K562 (cell line): ENCODE data around the gene GOLIM4. TPM values are rescaled to one million over a fixed set of nuclear protein-coding genes. Genes with fewer than 3 reads are reported as not detected.

ENCODE experiments used
- ADNP ChIP-seq: fragments of 200-800 bp; sonication (Bioruptor generic); IDR thresholded peaks from 2 replicates; pipeline ENCODE4 v1.6.1; 2016; ENCODE audit warnings: missing genetic modification characterization, missing compliant biosample characterization
- CREM ChIP-seq: IDR thresholded peaks from 2 replicates; pipeline ENCODE4 v1.6.1; 2014; ENCODE audit warnings: antibody characterized with exemption, low read depth
- CTBP1 ChIP-seq: fragments of 450-650 bp; IDR thresholded peaks from 2 replicates; pipeline ENCODE4 v1.6.1; 2016; ENCODE audit warnings: borderline replicate concordance
- DPF2 ChIP-seq: fragments of 450-650 bp; IDR thresholded peaks from 2 replicates; pipeline ENCODE4 v1.6.1; 2016
- EP300 ChIP-seq: IDR thresholded peaks from 2 replicates; pipeline ENCODE4 v1.6.1; 2012; ENCODE audit warnings: low read length, improper control_type of control experiment
- GATAD2B ChIP-seq: fragments of 450-650 bp; IDR thresholded peaks from 2 replicates; pipeline ENCODE4 v1.6.1; 2017; ENCODE audit warnings: mild to moderate bottlenecking, borderline replicate concordance
- HDAC1 ChIP-seq, 2 experiments: fragments of 450-650 bp; IDR thresholded peaks; 2 replicates each; pipeline ENCODE4 v1.6.1; 2016 to 2017; ENCODE audit warnings: inconsistent platforms in 1 of 2, mild to moderate bottlenecking in 1 of 2, moderate library complexity in 1 of 2
- HMG20B ChIP-seq: fragments of 250-450 bp; sonication (Bioruptor Pico); IDR thresholded peaks from 2 replicates; pipeline ENCODE4 v1.5.0; 2021; ENCODE audit warnings: mild to moderate bottlenecking
- JUND ChIP-seq, 2 experiments: IDR thresholded peaks; 2 replicates in 1 of 2; 3 replicates in 1 of 2; pipeline ENCODE4 v1.6.1; 2011; ENCODE audit warnings: borderline replicate concordance in 2 of 2, low read depth in 2 of 2, low read length in 2 of 2, improper control_type of control experiment in 1 of 2, missing biosample characterization in 1 of 2, missing genetic modification characterization in 1 of 2, missing genetic modification reagents in 1 of 2
- KAT8 ChIP-seq: fragments of 450-650 bp; IDR thresholded peaks from 2 replicates; pipeline ENCODE4 v1.6.1; 2016; ENCODE audit warnings: low read depth, mild to moderate bottlenecking
- KDM1A ChIP-seq, 2 experiments: fragments of 450-650 bp; IDR thresholded peaks; 2 replicates each; pipeline ENCODE4 v1.6.1; 2016; ENCODE audit warnings: mild to moderate bottlenecking in 2 of 2
- MLLT1 ChIP-seq, 2 experiments: fragments of 450-650 bp; IDR thresholded peaks; 2 replicates each; pipeline ENCODE4 v1.6.1; 2016
- NFE2 ChIP-seq: IDR thresholded peaks from 2 replicates; pipeline ENCODE4 v1.6.1; 2014; ENCODE audit warnings: antibody characterized with exemption, low read depth
- PML ChIP-seq: IDR thresholded peaks from 2 replicates; pipeline ENCODE4 v1.6.1; 2012; ENCODE audit warnings: low read length, inconsistent platforms
- PPARD ChIP-seq: fragments of 250-450 bp; sonication (Bioruptor Pico); IDR thresholded peaks from 2 replicates; pipeline ENCODE4 v1.8.0; 2022; ENCODE audit warnings: inconsistent platforms, mild to moderate bottlenecking, moderate library complexity
- PURB ChIP-seq: sonication (generic); formaldehyde crosslinking; IDR thresholded peaks from 2 replicates; pipeline ENCODE4 v1.9.0; 2021; ENCODE audit warnings: low read depth, mild to moderate bottlenecking, missing genetic modification reagents
- RAD21 ChIP-seq, 2 experiments: fragments of 250-450 bp in 1 of 2; fragments of 450-650 bp in 1 of 2; sonication (Bioruptor Pico) in 1 of 2; formaldehyde crosslinking in 1 of 2; IDR thresholded peaks in 1 of 2; conservative IDR thresholded peaks in 1 of 2; 2 replicates each; pipeline versions ENCODE4 v1.4.0 to v1.8.0; 2020 to 2022; ENCODE audit warnings: mild to moderate bottlenecking in 2 of 2, moderate library complexity in 1 of 2
- SRSF3 ChIP-seq: fragments of 200-400 bp; formaldehyde crosslinking; IDR thresholded peaks from 2 replicates; pipeline ENCODE4 v1.6.1; 2016; ENCODE audit warnings: mild to moderate bottlenecking, low read length, moderate library complexity; ENCODE audit not compliant: insufficient read depth
- TBL1XR1 ChIP-seq, 2 experiments: IDR thresholded peaks; 2 replicates each; pipeline ENCODE4 v1.6.1; 2012; ENCODE audit warnings: improper control_type of control experiment in 2 of 2, low read length in 2 of 2, mild to moderate bottlenecking in 1 of 2
- ZNF197 ChIP-seq: fragments of 200-800 bp; sonication (Bioruptor generic); IDR thresholded peaks from 2 replicates; pipeline ENCODE4 v1.6.1; 2016; ENCODE audit warnings: low read depth, missing genetic modification characterization, missing compliant biosample characterization
- ZNF592 ChIP-seq: fragments of 450-650 bp; IDR thresholded peaks from 2 replicates; pipeline ENCODE4 v1.6.1; 2017; ENCODE audit warnings: antibody characterized with exemption, mild to moderate bottlenecking
- polyA plus RNA-seq, 8 experiments: library from polyadenylated mRNA; depleted of rRNA in 4 of 8; stranded (reverse) in 5 of 8; unstranded in 3 of 8; fragments of >200 nt; fragmentation: Nextera tagmentation in 2 of 8; fragmentation: Illumina TruSeq in 1 of 8; extraction: Ambion mirVana in 2 of 8; extraction: Trizol in 1 of 8; gene quantifications; 2 replicates each; pipeline versions ENCODE4 v1.2.1 to v1.2.3, GENCODE V29; 2011 to 2014; ENCODE audit warnings: inconsistent platforms in 1 of 8, missing spikeins in 1 of 8
- total RNA-seq, 7 experiments: library from RNA; depleted of rRNA in 6 of 7; stranded (reverse); fragments of >200 nt in 6 of 7; fragmentation: Illumina TruSeq in 2 of 7; extraction: Trizol in 2 of 7; gene quantifications; 2 replicates each; pipeline versions ENCODE4 v1.2.1 to v1.2.3, GENCODE V29; 2011 to 2021; ENCODE audit warnings: low replicate concordance in 1 of 7
- TF ChIP-seq, protein P1 (sequence below), 2 experiments: fragments of 450-650 bp; conservative IDR thresholded peaks; 2 replicates each; pipeline ENCODE4 v1.6.1; 2017; ENCODE audit warnings: mild to moderate bottlenecking in 2 of 2, moderate library complexity in 2 of 2

The GOLIM4 gene
- total and polyA plus RNA-seq, 9 of the 15 experiments (the other 6 are each of a cell fraction or from before 2014, with no cell fraction given), result 9.3 to 39.4 (median 31.0) TPM

DNA sequence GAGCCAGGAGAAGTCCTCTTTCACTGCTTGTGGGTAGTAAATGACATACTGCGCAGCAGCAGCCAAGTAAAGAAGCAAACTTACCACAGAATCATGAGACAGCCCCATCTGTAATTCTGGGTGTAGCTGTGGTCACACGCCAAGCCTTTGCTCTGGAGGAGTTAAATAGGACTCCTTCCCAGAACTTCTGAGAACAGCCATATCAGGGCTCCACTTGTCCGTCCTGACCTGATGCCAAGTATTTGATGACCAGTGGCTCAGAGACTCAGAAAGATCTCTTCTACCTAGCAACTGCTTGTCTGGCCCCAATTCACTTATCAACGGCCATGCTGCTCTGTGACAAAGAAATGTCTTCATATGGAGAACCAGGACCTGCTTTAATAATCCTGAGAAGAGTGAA lies 20.6 kb upstream of the GOLIM4 start (continued):
- TF ChIP-seq JUND (IDR thresholded peaks at IDR 0.05; ENCODE audit: borderline replicate concordance, low read depth, low read length) (peak; percentile 33; the same call in 1 of the 2 replicates), JUND (tag; IDR thresholded peaks at IDR 0.05; ENCODE audit: borderline replicate concordance, low read depth, low read length) (peak; percentile 52; the same call in 1 of the 3 replicates), HMG20B (CRISPR knock-in tag) (no peak), TBL1XR1 (IDR thresholded peaks at IDR 0.05; ENCODE audit: low read length in 2 of 2) (peak in 1 of 2 experiments; percentile 42; a peak in 1 of 4 replicates), ZNF197 (no peak), KAT8 (no peak), ZNF592 (0 out of 2 replicates have a peak, but pooled peaks have one; percentile 48), PML (peak; percentile 40; the same call in 1 of the 2 replicates), MLLT1 (IDR thresholded peaks at IDR 0.05) (peak in 1 of 2 experiments; percentile 86; a peak in 1 of 4 replicates), NFE2 (peak; percentile 17; the same call in 1 of the 2 replicates), RAD21 (CRISPR knock-in tag; conservative IDR thresholded peaks at IDR 0.05 in 1 of 2, IDR thresholded peaks at IDR 0.05 in 1 of 2) (peak; percentile 25 to 28), KDM1A (IDR thresholded peaks at IDR 0.05) (peak in 1 of 2 experiments; percentile 23; a peak in 1 of 4 replicates), ADNP (tag) (0 out of 2 replicates have a peak, but pooled peaks have one; percentile 37), DPF2 (peak; percentile 67), PPARD (CRISPR knock-in tag) (no peak), CREM (peak; percentile 66), SRSF3 (no peak), EP300 (peak; percentile 39; the same call in 1 of the 2 replicates), HDAC1 (IDR thresholded peaks at IDR 0.05) (peak in 1 of 2 experiments; percentile 58; a peak in 1 of 4 replicates), GATAD2B (0 out of 2 replicates have a peak, but pooled peaks have one; percentile 31), CTBP1 (peak; percentile 72), PURB (CRISPR knock-in tag) (no peak)
- TF ChIP-seq, protein P1, sequence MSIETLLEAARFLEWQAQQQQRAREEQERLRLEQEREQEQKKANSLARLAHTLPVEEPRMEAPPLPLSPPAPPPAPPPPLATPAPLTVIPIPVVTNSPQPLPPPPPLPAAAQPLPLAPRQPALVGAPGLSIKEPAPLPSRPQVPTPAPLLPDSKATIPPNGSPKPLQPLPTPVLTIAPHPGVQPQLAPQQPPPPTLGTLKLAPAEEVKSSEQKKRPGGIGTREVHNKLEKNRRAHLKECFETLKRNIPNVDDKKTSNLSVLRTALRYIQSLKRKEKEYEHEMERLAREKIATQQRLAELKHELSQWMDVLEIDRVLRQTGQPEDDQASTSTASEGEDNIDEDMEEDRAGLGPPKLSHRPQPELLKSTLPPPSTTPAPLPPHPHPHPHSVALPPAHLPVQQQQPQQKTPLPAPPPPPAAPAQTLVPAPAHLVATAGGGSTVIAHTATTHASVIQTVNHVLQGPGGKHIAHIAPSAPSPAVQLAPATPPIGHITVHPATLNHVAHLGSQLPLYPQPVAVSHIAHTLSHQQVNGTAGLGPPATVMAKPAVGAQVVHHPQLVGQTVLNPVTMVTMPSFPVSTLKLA (conservative IDR thresholded peaks at IDR 0.05), result peak in 1 of 2 experiments; percentile 24; a peak in 2 of 4 replicates
